Spleen (tissue), 11 donors: Measurements from ENCODE around the gene TAS2R60. TPM values are rescaled to one million over a fixed set of nuclear protein-coding genes. Genes with fewer than 3 reads are reported as not detected.

Source experiments
- DNase-seq: peaks from one replicate; pipeline ENCODE4 v3.0.0-alpha.2; 2020
- H3K27ac ChIP-seq, 8 donors: fragments of 200-600 bp; sonication (generic) in 7 of 8; 1 replicate in 4 of 8; 2 replicates in 4 of 8; pipeline versions ENCODE4 v1.5.0 to v1.8.0; 2016 to 2021; ENCODE audit warnings: inconsistent platforms in 4 of 8, mild to moderate bottlenecking in 4 of 8, moderate library complexity in 1 of 8
- H3K27me3 ChIP-seq, 7 donors: fragments of 200-600 bp; sonication (generic) in 6 of 7; replicated peaks in 1 of 7; 1 replicate in 4 of 7; 2 replicates in 3 of 7; pipeline versions ENCODE4 v1.5.0 to v1.8.0; 2016 to 2021; ENCODE audit warnings: inconsistent platforms in 3 of 7, mild to moderate bottlenecking in 1 of 7
- H3K36me3 ChIP-seq, 6 donors: fragments of 200-600 bp; sonication (generic) in 5 of 6; 1 replicate in 4 of 6; 2 replicates in 2 of 6; pipeline versions ENCODE4 v1.5.0 to v1.8.0; 2016 to 2021; ENCODE audit warnings: inconsistent platforms in 2 of 6
- H3K4me1 ChIP-seq, 6 donors: fragments of 200-600 bp; sonication (generic) in 5 of 6; 1 replicate in 3 of 6; 2 replicates in 3 of 6; pipeline versions ENCODE4 v1.5.0 to v1.8.0; 2016 to 2021; ENCODE audit warnings: inconsistent platforms in 3 of 6
- H3K4me3 ChIP-seq, 8 donors: fragments of 200-600 bp; sonication (generic) in 7 of 8; 1 replicate in 4 of 8; 2 replicates in 4 of 8; pipeline versions ENCODE4 v1.5.0 to v1.8.0; 2016 to 2021; ENCODE audit warnings: inconsistent platforms in 4 of 8, mild to moderate bottlenecking in 4 of 8, moderate library complexity in 2 of 8
- H3K9me3 ChIP-seq, 8 donors: fragments of 200-600 bp; sonication (generic) in 7 of 8; 1 replicate in 4 of 8; 2 replicates in 4 of 8; pipeline versions ENCODE4 v1.5.0 to v1.8.0; 2016 to 2021; ENCODE audit warnings: inconsistent platforms in 4 of 8
- POLR2A ChIP-seq, 3 donors: fragments of 450-650 bp; IDR thresholded peaks; one replicate each; pipeline ENCODE4 v1.5.1; 2017; ENCODE audit warnings: antibody characterized with exemption in 3 of 3, mild to moderate bottlenecking in 1 of 3
- POLR2AphosphoS5 ChIP-seq, 3 donors: sonication (generic); formaldehyde crosslinking; IDR thresholded peaks; one replicate each; pipeline ENCODE4 v1.5.1; 2017; ENCODE audit warnings: antibody characterized with exemption in 3 of 3
- WGBS, 5 donors: extraction: QIAGEN DNeasy Blood & Tissue Kit in 3 of 5; methylation state at CpG; one replicate each; pipeline versions ENCODE4 v1.1.5 to v1.1.7; 2013 to 2018; 5-methylcytosine and 5-hydroxymethylcytosine counted together
- intact Hi-C: fragments of 100-400 bp; cut with DNase I; formaldehyde crosslinking; loops from one replicate; pipeline ENCODE4 v1.15.0; 2023; ENCODE audit warnings: low total_unique reads
- polyA plus RNA-seq, 3 donors: library from polyadenylated mRNA; stranded (reverse); fragments of 200-250 nt; gene quantifications; one replicate each; pipeline ENCODE4 v1.2.1, GENCODE V29; 2013
- total RNA-seq, 7 donors: library from RNA; depleted of rRNA in 3 of 7; stranded (reverse); fragments of >200 nt in 3 of 7; fragmentation: NEBNext Ultra II Directional in 4 of 7; extraction: Animal tissue kit (Norgen Biotek cat#: 25700) in 4 of 7; gene quantifications; one replicate each; pipeline versions ENCODE4 v1.1.0 to v1.2.1, GENCODE V29; 2016 to 2021
- TF ChIP-seq, protein P1 (sequence below), 11 experiments: fragments of 200-600 bp in 7 of 11; fragments of 450-650 bp in 4 of 11; sonication (generic) in 4 of 11; IDR thresholded peaks in 8 of 11; conservative IDR thresholded peaks in 3 of 11; 1 replicate in 7 of 11; 2 replicates in 4 of 11; pipeline versions ENCODE4 v1.4.0 to v1.8.0; 2016 to 2021; ENCODE audit warnings: antibody characterized with exemption in 11 of 11, inconsistent platforms in 4 of 11, mild to moderate bottlenecking in 1 of 11
- donor health status: healthy with polysubstance abuse.
- donor health status: DM: no; HTN: no; CAD: no; lungs with moderate emphysema.
- donor health status: DM: no; HTN: no; CAD: no.
- donor health status: Bipolar disorder and iron deficiency.
- donor health status: healthy.
- donor health status: DM: no; HTN: no; CAD: no.
- donor health status: DM: yes; HTN: yes; CAD: no.

TAS2R60 gene
- total and polyA plus RNA-seq, 10 donors = 0.30 to 2.2 (median 0.85) TPM; not detected in 5

DNA sequence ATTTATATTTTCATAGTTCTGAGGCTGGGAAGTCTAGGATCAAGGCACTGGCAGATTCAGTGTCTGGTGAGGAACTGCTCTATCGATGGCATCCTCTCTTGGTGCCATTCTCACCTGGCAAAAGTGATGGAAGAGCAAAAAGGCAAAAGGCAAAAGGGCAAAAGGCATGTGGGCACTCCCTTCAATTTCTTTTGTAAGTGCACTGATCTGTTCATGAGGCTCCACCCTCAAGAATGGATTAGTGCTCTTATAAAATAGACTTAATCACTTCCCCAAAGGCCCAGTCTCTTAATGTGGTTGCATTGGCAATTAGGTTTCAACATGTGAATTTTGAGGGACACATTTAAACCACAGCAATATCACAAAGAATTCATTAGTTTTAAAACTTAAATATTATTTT is 16.1 kb downstream of the TAS2R60 start:
- Histone ChIP-seq H3K27me3 (no peaks in the 10 kb centered on the region), H3K4me1 (no peaks in the 10 kb centered on the region), H3K27ac (no peak overlapping the region), H3K9me3 (peaks cover 0 to 13% (median 2%) of the 10 kb centered on the region in 8 donors), H3K4me3 (no peak overlapping the region), H3K36me3 (no peaks in the 10 kb centered on the region)
- WGBS, 5 donors = 90 to 93% (median 93%) methylated on average over 1 of the region's 1 CpG
- TF ChIP-seq POLR2A (IDR thresholded peaks at IDR 0.05) = no peak
- TF ChIP-seq, protein P1, sequence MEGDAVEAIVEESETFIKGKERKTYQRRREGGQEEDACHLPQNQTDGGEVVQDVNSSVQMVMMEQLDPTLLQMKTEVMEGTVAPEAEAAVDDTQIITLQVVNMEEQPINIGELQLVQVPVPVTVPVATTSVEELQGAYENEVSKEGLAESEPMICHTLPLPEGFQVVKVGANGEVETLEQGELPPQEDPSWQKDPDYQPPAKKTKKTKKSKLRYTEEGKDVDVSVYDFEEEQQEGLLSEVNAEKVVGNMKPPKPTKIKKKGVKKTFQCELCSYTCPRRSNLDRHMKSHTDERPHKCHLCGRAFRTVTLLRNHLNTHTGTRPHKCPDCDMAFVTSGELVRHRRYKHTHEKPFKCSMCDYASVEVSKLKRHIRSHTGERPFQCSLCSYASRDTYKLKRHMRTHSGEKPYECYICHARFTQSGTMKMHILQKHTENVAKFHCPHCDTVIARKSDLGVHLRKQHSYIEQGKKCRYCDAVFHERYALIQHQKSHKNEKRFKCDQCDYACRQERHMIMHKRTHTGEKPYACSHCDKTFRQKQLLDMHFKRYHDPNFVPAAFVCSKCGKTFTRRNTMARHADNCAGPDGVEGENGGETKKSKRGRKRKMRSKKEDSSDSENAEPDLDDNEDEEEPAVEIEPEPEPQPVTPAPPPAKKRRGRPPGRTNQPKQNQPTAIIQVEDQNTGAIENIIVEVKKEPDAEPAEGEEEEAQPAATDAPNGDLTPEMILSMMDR (IDR thresholded peaks at IDR 0.05 in 8 of 11, conservative IDR thresholded peaks at IDR 0.05 in 3 of 11) = no peak
- TF ChIP-seq POLR2AphosphoS5 (IDR thresholded peaks at IDR 0.05) = no peak
- intact Hi-C loops = no loop called here
- DNase-seq = no peak

DNA sequence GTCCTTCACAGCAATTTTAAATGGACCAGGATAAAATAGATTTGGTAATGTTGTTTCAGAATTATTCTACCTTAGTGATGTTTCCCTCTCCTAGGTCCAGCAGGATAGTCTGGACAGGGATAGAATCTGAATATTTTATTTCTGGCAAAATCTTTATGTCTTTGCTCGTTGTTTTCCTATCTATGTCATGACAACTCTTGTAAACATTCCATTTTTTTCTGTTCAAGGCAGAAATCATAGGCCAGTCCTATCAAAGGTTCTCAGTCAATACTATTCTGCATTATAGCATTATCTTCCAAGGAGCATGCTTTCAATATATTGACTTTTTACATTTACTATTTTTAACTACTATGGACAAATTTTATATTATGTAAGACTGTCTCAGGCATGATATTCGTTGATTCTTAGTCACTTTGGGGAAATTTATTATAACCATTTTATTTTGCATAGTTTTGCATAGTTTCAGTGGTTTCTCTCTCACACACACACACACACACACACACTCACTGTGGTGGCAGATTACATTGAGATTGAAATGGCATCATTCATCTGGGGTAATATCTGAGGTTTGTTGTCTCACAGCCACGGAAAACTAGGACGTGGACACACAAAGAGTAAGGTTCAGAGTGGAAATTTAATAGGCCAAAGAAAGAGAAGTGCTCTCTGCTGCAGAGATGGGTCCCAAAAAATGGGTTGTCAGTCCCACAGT is 17.2 kb downstream of the TAS2R60 start:
- Histone ChIP-seq H3K27me3 (no peaks in the 10 kb centered on the region), H3K27ac (no peak overlapping the region), H3K4me1 (no peaks in the 10 kb centered on the region), H3K4me3 (no peak overlapping the region), H3K36me3 (no peaks in the 10 kb centered on the region), H3K9me3 (peaks cover 0 to 13% (median 2%) of the 10 kb centered on the region in 8 donors)
- TF ChIP-seq, protein P1 (IDR thresholded peaks at IDR 0.05 in 8 of 11, conservative IDR thresholded peaks at IDR 0.05 in 3 of 11) = no peak
- TF ChIP-seq POLR2A (IDR thresholded peaks at IDR 0.05) (no peak), POLR2AphosphoS5 (IDR thresholded peaks at IDR 0.05) (no peak)
- no peak for DNase-seq
- intact Hi-C loops = no loop called here
- WGBS, 5 donors = 67 to 84% (median 69%) methylated on average over 4 of the region's 4 CpGs

DNA sequence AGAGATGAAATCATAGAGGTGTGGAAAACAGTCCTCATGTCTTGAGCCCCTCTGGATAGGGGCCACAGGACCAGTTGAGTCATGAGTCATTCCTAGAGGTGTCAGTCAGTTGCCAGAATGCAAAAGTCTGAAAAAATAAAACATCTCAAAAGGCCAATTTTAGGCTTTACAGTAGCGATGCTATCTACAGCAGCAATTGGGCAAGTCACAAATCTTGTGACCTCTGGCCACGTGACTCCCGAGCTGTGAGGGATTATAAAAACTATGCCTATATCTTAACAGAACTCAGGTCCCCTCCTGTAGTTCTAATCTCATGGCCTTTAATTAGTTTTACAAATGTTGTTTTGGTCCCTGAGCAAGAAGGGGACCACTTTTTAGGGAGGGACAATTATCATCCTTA is 18.8 kb downstream of the TAS2R60 start:
- no peaks in the 10 kb centered on the region for H3K4me1 ChIP-seq
- peaks cover 0 to 13% (median 2%) of the 10 kb centered on the region in 8 donors for H3K9me3 ChIP-seq
- TF ChIP-seq, protein P1 (IDR thresholded peaks at IDR 0.05 in 8 of 11, conservative IDR thresholded peaks at IDR 0.05 in 3 of 11) = no peak
- TF ChIP-seq POLR2A (IDR thresholded peaks at IDR 0.05) (no peak), POLR2AphosphoS5 (IDR thresholded peaks at IDR 0.05) (no peak)
- 81 to 94% (median 87%) methylated on average over 3 of the region's 3 CpGs for WGBS, 5 donors
- no peak for DNase-seq
- H3K4me3 ChIP-seq = no peak overlapping the region
- H3K27ac ChIP-seq = no peak overlapping the region
- no peaks in the 10 kb centered on the region for H3K27me3 ChIP-seq
- H3K36me3 ChIP-seq = no peaks in the 10 kb centered on the region
- intact Hi-C loops = no loop called here

DNA sequence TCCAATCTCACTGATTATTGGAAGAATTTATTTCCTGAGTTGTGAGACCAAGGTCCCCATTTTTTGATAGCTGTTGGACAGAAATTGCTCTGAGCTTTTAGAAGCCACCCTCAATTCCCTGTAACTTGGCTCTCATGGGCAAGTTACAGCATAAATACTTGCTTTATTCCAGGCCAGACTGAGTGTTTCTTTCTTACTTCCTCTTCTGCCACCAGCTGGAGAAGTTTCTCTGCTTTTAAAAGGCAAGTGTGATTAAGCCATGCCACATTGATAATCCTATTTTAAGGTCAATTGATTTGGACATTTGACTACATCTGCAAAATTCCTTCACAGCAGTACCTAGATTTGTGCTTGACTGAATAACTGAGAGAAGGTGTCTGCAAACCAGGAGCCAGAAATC is 20.3 kb downstream of the TAS2R60 start:
- no peak overlapping the region for H3K4me3 ChIP-seq
- no peaks in the 10 kb centered on the region for H3K4me1 ChIP-seq
- H3K27me3 ChIP-seq = no peaks in the 10 kb centered on the region
- peaks cover 0 to 13% (median 2%) of the 10 kb centered on the region in 8 donors for H3K9me3 ChIP-seq
- H3K27ac ChIP-seq = no peak overlapping the region
- no peaks in the 10 kb centered on the region for H3K36me3 ChIP-seq
- no peak for DNase-seq
- intact Hi-C loops = no loop called here
- TF ChIP-seq POLR2A (IDR thresholded peaks at IDR 0.05) (no peak), POLR2AphosphoS5 (IDR thresholded peaks at IDR 0.05) (no peak)
- TF ChIP-seq, protein P1 (IDR thresholded peaks at IDR 0.05 in 8 of 11, conservative IDR thresholded peaks at IDR 0.05 in 3 of 11) = no peak
